Measurements from ENCODE around the gene ZBTB3.

DNA sequence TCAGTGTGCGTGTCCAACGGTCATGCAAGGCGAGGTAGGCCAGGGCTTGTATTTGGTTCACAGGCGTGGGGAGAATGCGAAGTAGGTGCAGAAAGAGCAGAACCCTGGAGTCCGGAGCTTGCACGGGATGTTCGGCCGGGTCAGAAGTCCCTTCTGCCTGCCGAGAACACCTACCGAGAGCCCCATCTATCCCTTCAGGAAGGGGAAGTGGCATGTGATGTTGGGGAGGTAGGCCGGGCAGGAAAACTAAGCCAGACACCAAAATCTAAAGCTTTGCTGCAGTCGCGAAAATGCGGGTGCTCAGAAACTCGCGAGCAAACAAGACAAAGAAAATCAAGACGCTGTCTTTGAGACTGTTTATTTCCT, 16.8 kb upstream of the ZBTB3 start:
- TF ChIP-seq POLR2AphosphoS5 (IDR thresholded peaks at IDR 0.05; ENCODE audit: low read depth, low read length) (no peak), SIN3A (IDR thresholded peaks at IDR 0.05; ENCODE audit: borderline replicate concordance, insufficient read depth, low read depth, low read length) (no peak)
- TF ChIP-seq, protein P1, sequence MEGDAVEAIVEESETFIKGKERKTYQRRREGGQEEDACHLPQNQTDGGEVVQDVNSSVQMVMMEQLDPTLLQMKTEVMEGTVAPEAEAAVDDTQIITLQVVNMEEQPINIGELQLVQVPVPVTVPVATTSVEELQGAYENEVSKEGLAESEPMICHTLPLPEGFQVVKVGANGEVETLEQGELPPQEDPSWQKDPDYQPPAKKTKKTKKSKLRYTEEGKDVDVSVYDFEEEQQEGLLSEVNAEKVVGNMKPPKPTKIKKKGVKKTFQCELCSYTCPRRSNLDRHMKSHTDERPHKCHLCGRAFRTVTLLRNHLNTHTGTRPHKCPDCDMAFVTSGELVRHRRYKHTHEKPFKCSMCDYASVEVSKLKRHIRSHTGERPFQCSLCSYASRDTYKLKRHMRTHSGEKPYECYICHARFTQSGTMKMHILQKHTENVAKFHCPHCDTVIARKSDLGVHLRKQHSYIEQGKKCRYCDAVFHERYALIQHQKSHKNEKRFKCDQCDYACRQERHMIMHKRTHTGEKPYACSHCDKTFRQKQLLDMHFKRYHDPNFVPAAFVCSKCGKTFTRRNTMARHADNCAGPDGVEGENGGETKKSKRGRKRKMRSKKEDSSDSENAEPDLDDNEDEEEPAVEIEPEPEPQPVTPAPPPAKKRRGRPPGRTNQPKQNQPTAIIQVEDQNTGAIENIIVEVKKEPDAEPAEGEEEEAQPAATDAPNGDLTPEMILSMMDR (IDR thresholded peaks at IDR 0.05): no peak
- TF ChIP-seq, protein P2, sequence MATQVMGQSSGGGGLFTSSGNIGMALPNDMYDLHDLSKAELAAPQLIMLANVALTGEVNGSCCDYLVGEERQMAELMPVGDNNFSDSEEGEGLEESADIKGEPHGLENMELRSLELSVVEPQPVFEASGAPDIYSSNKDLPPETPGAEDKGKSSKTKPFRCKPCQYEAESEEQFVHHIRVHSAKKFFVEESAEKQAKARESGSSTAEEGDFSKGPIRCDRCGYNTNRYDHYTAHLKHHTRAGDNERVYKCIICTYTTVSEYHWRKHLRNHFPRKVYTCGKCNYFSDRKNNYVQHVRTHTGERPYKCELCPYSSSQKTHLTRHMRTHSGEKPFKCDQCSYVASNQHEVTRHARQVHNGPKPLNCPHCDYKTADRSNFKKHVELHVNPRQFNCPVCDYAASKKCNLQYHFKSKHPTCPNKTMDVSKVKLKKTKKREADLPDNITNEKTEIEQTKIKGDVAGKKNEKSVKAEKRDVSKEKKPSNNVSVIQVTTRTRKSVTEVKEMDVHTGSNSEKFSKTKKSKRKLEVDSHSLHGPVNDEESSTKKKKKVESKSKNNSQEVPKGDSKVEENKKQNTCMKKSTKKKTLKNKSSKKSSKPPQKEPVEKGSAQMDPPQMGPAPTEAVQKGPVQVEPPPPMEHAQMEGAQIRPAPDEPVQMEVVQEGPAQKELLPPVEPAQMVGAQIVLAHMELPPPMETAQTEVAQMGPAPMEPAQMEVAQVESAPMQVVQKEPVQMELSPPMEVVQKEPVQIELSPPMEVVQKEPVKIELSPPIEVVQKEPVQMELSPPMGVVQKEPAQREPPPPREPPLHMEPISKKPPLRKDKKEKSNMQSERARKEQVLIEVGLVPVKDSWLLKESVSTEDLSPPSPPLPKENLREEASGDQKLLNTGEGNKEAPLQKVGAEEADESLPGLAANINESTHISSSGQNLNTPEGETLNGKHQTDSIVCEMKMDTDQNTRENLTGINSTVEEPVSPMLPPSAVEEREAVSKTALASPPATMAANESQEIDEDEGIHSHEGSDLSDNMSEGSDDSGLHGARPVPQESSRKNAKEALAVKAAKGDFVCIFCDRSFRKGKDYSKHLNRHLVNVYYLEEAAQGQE (IDR thresholded peaks at IDR 0.05; ENCODE audit: insufficient read depth in 1 of 2, low read depth in 2 of 2, low read length in 1 of 2): no peak
